ENCODE data around the gene MALL.
"Not testable (repeated sequence)": the region's sequence is repeated elsewhere in the genome, so short reads cannot be mapped to it uniquely, and the experiment has no call there.

MALL gene

GRCh38 chr2:110121052-110121334 is 5.4 kb upstream of the MALL start:
- DNase-seq (ENCODE audit: extremely low read depth in 1 of 2, low read depth in 1 of 2) = no peak

- no peak for DNase-seq (ENCODE audit: extremely low read depth in 1 of 2, low read depth in 1 of 2)
Observed at GRCh38 chr2:110120171-110121051, 4.8 kb upstream of the MALL start.

- DNase-seq (ENCODE audit: extremely low read depth in 1 of 2, low read depth in 1 of 2) = no peak
Observed at GRCh38 chr2:110116033-110116710, 550 bp upstream of the MALL start.

- no peak for DNase-seq (ENCODE audit: extremely low read depth in 1 of 2, low read depth in 1 of 2)
Observed at GRCh38 chr2:110114831-110115255, 779 bp downstream of the MALL start.

- DNase-seq (ENCODE audit: extremely low read depth in 1 of 2, low read depth in 1 of 2) = no peak
Observed at GRCh38 chr2:110113961-110114591, 1.5 kb downstream of the MALL start.

- DNase-seq (ENCODE audit: extremely low read depth in 1 of 2, low read depth in 1 of 2) = not testable (repeated sequence)
Observed at GRCh38 chr2:110108291-110108690, 7.3 kb downstream of the MALL start.

- no peak for DNase-seq (ENCODE audit: extremely low read depth in 1 of 2, low read depth in 1 of 2)
Observed at GRCh38 chr2:110107092-110108079, 8.2 kb downstream of the MALL start.

GRCh38 chr2:110106642-110107041 is 9.0 kb downstream of the MALL start:
- DNase-seq (ENCODE audit: extremely low read depth in 1 of 2, low read depth in 1 of 2) = no peak

GRCh38 chr2:110105608-110106467 is 9.8 kb downstream of the MALL start:
- no peak for DNase-seq (ENCODE audit: extremely low read depth in 1 of 2, low read depth in 1 of 2)

GRCh38 chr2:110105183-110105582 is 10.4 kb downstream of the MALL start:
- no peak for DNase-seq (ENCODE audit: extremely low read depth in 1 of 2, low read depth in 1 of 2)

GRCh38 chr2:110104025-110104771 is 11.4 kb downstream of the MALL start:
- DNase-seq (ENCODE audit: extremely low read depth in 1 of 2, low read depth in 1 of 2) = no peak

GRCh38 chr2:110103061-110103961 is 12.3 kb downstream of the MALL start:
- no peak for DNase-seq (ENCODE audit: extremely low read depth in 1 of 2, low read depth in 1 of 2)

- DNase-seq (ENCODE audit: extremely low read depth in 1 of 2, low read depth in 1 of 2) = no peak
Observed at GRCh38 chr2:110101901-110102803, 13.5 kb downstream of the MALL start.

GRCh38 chr2:110101280-110101844 is 14.3 kb downstream of the MALL start:
- DNase-seq (ENCODE audit: extremely low read depth in 1 of 2, low read depth in 1 of 2) = no peak

- not testable (repeated sequence) for DNase-seq (ENCODE audit: extremely low read depth in 1 of 2, low read depth in 1 of 2)
Observed at GRCh38 chr2:110100880-110101279, 14.7 kb downstream of the MALL start.

GRCh38 chr2:110100480-110100879 is 15.1 kb downstream of the MALL start:
- no peak for DNase-seq (ENCODE audit: extremely low read depth in 1 of 2, low read depth in 1 of 2)
